Measurements from ENCODE around the gene HYOU1.
"Not testable (repeated sequence)": the region's sequence is repeated elsewhere in the genome, so short reads cannot be mapped to it uniquely, and the experiment has no call there.

HYOU1 gene, protein sequence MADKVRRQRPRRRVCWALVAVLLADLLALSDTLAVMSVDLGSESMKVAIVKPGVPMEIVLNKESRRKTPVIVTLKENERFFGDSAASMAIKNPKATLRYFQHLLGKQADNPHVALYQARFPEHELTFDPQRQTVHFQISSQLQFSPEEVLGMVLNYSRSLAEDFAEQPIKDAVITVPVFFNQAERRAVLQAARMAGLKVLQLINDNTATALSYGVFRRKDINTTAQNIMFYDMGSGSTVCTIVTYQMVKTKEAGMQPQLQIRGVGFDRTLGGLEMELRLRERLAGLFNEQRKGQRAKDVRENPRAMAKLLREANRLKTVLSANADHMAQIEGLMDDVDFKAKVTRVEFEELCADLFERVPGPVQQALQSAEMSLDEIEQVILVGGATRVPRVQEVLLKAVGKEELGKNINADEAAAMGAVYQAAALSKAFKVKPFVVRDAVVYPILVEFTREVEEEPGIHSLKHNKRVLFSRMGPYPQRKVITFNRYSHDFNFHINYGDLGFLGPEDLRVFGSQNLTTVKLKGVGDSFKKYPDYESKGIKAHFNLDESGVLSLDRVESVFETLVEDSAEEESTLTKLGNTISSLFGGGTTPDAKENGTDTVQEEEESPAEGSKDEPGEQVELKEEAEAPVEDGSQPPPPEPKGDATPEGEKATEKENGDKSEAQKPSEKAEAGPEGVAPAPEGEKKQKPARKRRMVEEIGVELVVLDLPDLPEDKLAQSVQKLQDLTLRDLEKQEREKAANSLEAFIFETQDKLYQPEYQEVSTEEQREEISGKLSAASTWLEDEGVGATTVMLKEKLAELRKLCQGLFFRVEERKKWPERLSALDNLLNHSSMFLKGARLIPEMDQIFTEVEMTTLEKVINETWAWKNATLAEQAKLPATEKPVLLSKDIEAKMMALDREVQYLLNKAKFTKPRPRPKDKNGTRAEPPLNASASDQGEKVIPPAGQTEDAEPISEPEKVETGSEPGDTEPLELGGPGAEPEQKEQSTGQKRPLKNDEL

GRCh38 chr11:119057000-119057769 is at the start of gene HYOU1:
TSS of gene HYOU1 (minus strand) at chr11:119057205. CDS start at chr11:119056160, 1,045 bp downstream.
- DNase-seq, result peak; percentile 99

- DNase-seq, result no peak
Observed at GRCh38 chr11:119103793-119104192, 46.8 kb upstream of the HYOU1 start.

DNA sequence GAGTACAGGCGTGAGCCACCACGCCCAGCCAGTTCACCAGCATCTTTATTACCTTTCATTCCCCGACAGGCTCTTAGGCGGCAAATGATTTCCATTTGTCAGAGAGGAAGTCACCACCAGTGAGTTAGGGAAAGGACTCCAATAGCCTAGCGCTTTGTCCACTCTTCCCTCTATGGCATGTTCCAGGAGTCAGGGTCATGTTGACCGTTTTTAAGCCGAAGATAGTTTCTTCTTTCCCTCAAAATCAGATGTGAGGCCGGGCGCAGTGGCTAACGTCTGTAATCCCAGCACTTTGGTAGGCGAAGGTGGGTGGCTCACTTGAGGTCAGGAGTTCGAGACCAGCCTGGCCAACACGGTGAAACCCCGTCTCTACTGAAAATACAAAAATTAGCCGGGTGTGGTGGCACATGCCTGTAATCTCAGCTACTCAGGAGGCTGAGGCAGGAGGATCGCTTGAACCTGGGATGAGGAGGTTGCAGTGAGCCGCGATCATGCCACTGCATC is 46.2 kb upstream of the HYOU1 start:
- not testable (repeated sequence) for DNase-seq

DNA sequence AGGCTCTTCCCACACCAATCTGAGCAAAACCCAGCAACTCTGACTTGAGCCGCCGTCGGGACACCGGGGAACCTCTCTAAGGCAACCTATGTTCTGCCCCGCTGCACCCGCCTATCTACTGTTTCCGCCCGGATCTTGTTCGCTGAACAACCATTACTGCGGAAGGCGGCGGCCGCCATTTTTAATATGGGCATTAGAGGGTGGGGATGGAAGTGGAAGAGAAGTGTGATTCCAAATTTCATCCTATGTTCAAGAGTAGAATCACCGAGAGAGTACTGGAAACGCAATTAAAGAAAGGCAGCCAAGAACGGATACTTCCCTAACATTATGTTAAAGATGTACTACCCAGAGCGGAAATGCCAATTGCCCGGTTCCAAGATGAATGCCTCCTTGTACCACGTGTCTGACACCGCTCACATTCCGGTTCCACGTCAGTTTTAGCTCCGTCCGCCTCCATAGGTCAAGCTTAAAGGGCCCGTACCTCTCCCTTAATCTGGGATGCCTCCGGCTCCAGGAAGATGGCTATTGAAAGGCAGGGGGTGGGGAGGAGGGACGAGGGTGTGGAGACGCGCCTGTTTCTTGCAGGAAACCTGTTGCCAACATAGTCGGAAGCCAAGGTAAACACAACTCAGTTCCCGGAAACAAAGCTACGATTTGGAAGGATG is 44.9 kb upstream of the HYOU1 start, which contains the start of gene DPAGT1:
Gene DPAGT1, minus strand, starts transcription at position 95 of the 665 bp plus-strand sequence. CDS start 198 bp downstream, outside the sequence.
- DNase-seq, result peak; percentile 71

DNA sequence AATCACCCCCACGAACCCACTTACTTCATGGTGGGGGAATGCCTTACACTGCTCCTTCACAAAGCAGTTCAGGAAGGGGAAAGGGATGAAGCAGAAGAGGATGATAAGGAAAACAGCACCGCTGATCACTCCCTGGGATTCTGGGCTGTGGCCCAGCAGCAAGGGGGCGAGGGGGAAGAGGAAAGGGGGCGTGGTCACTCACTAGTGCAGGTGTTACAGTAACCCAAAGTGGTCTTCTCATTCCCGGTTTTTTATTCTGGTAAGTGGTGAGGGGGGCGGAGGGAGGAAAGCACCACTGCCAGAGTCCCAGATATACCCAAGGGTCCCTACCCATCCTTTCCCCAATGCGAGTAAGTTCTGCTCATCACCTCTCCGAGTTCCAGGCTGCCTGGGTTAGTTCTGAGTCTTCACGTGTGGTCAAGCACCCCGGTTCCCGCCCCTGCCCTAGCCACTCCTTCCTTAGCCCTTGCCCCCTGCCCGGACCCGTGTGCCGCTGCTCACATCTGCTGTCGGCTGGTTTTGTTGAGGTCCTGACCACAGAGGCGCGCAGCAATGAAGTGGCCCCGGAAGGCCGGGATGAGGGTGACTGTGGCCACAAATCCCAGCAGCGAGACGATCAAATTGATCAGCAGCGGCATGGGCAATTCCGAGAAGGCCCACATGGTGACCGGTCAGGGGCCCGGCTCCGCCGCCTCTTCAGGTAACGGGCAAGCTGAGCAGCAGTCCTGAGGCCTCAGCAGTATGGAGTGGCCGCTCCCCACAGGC is 44.2 kb upstream of the HYOU1 start:
- no peak for DNase-seq

GRCh38 chr11:119100246-119100970 is 43.4 kb upstream of the HYOU1 start:
- DNase-seq, result no peak

DNA sequence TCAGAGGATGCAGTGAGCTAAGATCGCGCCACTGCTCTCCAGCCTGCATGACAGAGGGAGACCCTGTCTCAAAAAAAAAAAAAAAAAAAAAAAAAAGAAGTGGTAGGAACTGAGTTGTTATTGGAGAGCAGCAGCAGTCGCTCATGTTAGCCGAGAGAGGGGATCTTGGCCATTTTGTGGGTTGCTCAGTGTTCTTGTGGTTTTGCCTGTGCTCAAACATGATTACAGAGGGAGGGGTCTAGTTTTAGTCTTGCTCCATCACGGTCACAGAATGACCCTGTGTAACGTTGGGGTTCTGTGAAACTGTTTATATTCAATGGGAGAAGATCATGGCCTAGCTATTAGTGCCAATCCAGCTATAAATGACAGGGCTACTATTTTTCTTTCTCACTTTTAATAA is 42.7 kb upstream of the HYOU1 start:
- no peak for DNase-seq

GRCh38 chr11:119095066-119095880 is 38.3 kb upstream of the HYOU1 start:
- DNase-seq, result peak; percentile 98

DNA sequence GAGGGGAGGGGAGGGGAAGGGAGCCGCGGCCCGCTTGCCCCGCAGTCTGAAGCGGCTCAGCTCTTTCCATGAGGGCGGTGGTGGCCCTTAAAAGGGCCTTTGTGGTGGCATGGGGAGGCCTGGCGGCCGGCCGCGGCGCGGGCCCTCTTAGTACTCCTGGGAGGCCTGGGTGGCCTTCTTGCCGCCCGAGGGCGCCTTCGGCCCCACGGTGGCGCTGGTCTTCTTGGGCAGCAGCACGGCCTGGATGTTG is 37.7 kb upstream of the HYOU1 start:
- peak; percentile 58 for DNase-seq

- DNase-seq, result no peak
Observed at GRCh38 chr11:119093942-119094815, 37.2 kb upstream of the HYOU1 start.

- DNase-seq, result no peak
Observed at GRCh38 chr11:119092880-119093842, 36.2 kb upstream of the HYOU1 start.

- DNase-seq, result no peak
Observed at GRCh38 chr11:119091966-119092879, 35.2 kb upstream of the HYOU1 start.

DNA sequence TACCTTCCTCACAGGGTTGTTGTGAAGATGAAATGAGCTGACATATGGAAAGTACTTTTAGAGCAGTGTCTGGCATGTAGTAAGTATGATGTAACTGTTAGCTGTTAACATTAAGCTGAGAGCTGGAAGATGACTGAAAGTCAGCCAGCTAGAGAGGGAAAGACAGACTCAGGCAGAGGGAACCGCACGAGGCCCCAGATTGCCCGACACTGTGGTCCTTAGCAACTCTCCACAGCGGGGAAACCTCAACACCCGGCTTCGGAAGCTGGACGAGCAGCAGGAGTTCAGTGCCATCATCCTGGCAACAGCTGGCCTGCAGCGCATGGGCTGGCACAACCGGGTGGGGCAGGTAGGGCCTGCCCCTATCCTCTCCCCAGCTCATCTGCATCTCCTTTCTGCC is 34.2 kb upstream of the HYOU1 start:
- no peak for DNase-seq

GRCh38 chr11:119089319-119089718 is 32.3 kb upstream of the HYOU1 start:
- no peak for DNase-seq

DNA sequence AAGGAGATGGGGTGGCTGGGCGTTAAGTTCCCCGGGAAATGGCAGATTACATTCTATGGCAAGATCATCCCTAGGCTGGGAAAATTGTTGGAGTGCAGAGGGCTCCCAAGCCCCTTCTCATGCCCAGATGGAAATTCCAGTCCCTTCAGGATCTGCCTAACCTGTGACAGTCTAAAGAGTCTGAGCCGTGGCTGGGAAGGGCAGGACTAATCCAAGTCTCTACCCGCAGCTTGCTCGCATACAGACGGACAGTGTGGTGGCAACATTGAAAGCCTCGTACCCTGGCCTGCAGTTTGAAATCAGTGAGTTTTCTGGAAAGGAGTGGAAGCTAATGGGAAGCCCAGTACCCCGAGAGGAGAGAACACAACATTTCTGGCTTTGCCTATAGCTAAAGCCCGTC is 31.4 kb upstream of the HYOU1 start:
- DNase-seq, result no peak

DNA sequence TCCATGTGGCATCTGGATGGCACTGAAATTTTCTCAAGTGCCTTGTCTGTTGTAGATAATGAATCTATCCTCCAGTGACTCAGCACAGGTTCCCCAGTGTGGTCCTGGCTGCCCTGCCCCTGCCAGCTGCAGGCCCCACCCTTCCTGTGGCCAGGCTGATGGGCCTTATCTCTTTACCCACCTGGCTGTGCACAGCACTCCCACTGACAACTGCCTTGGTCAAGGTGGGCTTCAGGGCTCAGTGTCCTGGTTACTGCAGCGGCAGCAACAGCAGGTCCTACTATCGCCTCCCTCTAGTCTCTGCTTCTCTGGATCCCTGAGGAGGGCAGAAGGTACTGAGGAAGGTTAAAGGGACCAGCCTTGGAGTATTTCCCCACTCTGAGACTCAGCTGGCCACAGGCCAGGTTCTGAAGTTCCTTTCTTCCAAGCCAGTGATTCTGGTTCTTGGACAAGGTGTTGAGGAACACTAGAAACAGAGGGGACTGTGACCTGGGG is 30.8 kb upstream of the HYOU1 start:
- DNase-seq, result no peak

Data from amniotic stem cell (primary cell).